ENCODE results near the gene PARP11.

DNA sequence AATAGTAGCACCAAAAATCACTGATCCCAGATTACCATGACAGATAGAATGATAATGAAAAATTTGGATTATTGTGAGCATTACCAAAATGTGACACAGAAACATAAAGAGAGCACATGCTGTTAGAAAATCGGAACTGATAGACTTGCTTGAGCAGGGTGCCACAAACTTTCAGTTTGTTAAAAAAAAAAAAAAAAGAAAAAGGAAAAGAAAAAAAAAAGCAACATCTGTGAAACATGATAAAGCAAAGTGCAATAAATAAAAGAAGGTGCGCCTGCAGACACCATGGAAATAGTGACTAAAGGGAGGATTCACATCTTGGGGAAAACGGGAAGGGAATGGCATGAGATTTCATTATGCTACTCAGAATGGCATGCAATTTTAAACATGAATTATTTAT, 6.6 kb upstream of the PARP11 start:
- TF ChIP-seq, protein P1, sequence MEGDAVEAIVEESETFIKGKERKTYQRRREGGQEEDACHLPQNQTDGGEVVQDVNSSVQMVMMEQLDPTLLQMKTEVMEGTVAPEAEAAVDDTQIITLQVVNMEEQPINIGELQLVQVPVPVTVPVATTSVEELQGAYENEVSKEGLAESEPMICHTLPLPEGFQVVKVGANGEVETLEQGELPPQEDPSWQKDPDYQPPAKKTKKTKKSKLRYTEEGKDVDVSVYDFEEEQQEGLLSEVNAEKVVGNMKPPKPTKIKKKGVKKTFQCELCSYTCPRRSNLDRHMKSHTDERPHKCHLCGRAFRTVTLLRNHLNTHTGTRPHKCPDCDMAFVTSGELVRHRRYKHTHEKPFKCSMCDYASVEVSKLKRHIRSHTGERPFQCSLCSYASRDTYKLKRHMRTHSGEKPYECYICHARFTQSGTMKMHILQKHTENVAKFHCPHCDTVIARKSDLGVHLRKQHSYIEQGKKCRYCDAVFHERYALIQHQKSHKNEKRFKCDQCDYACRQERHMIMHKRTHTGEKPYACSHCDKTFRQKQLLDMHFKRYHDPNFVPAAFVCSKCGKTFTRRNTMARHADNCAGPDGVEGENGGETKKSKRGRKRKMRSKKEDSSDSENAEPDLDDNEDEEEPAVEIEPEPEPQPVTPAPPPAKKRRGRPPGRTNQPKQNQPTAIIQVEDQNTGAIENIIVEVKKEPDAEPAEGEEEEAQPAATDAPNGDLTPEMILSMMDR (conservative IDR thresholded peaks at IDR 0.05; ENCODE audit: low read length) = no peak
- no peak for TF ChIP-seq EZH2phosphoT487 (IDR thresholded peaks at IDR 0.05; ENCODE audit: borderline replicate concordance, low read depth, low read length)
